Measurements from ENCODE around the gene TMEM222. TPM values are rescaled to one million over a fixed set of nuclear protein-coding genes. Genes with fewer than 3 reads are reported as not detected.

The TMEM222 gene
- polyA plus RNA-seq, 1 of the 3 experiments (the other 2 are of a cell fraction), result 51.7 TPM

- no peaks in the 10 kb centered on the region for H4K20me1 ChIP-seq (ENCODE audit: insufficient read depth)
- ChIA-PET CTCF (interaction anchor here (1.0 to 23.3 kb wide), 30 partner anchors 8 to 424 kb away, joined by 3 to 731 read pairs (median 6); partner anchors contain the start of genes CD164L2, FAM76A, GPR3 and MAP3K6), POLR2A (interaction anchor here (0.7 to 1.7 kb wide), 3 partner anchors 12 to 83 kb away, joined by 3 to 5 read pairs (median 3); partner anchors contain the start of gene MAP3K6)
- no peak overlapping the region for H3K9ac ChIP-seq
- peaks cover 28 to 52% of the 10 kb centered on the region in 2 experiments for H3K4me1 ChIP-seq (ENCODE audit: control insufficient read depth in 1 of 2, insufficient read depth in 2 of 2, low read depth in 1 of 2, low read length in 1 of 2)
- H3K79me2 ChIP-seq (ENCODE audit: insufficient read depth), result no peaks in the 10 kb centered on the region
- H3K4me2 ChIP-seq, result no peak overlapping the region
- H3K27ac ChIP-seq (ENCODE audit: low read depth in 2 of 2, low read length in 1 of 2), result peak overlapping the region in 1 of 2 experiments; percentile 99; a peak in 2 of 4 replicates
- H3K4me3 ChIP-seq (ENCODE audit: low read depth in 2 of 2, low read length in 1 of 2), result no peak overlapping the region
- DNase-seq, result no peak
- peaks cover 23% of the 10 kb centered on the region for H3F3A ChIP-seq (replicated peaks; ENCODE audit: insufficient read depth)
- H3K9me3 ChIP-seq, result no peaks in the 10 kb centered on the region
- H3K27me3 ChIP-seq (ENCODE audit: insufficient read depth), result no peaks in the 10 kb centered on the region
- 78% methylated on average over 10 of the region's 10 CpGs for WGBS (ENCODE audit: low lambda C conversion rate)
- peaks cover 3 to 32% of the 10 kb centered on the region in 2 experiments for H3K36me3 ChIP-seq (replicated peaks in 1 of 2; ENCODE audit: control insufficient read depth in 1 of 2, insufficient read depth in 2 of 2, low read length in 1 of 2)
- no peak for TF ChIP-seq CHD2 (IDR thresholded peaks at IDR 0.05; ENCODE audit: low read length, partially characterized antibody)
- TF ChIP-seq USF2 (IDR thresholded peaks at IDR 0.05; ENCODE audit: borderline replicate concordance, low read depth, low read length), result no peak
- TF ChIP-seq FOSL2 (IDR thresholded peaks at IDR 0.05; ENCODE audit: borderline replicate concordance, low read depth), result no peak
- TF ChIP-seq POLR2AphosphoS5 (IDR thresholded peaks at IDR 0.05; ENCODE audit: low read depth, low read length), result no peak
- no peak for TF ChIP-seq TEAD4 (IDR thresholded peaks at IDR 0.05; ENCODE audit: borderline replicate concordance, insufficient read depth)
- TF ChIP-seq IRF3 (IDR thresholded peaks at IDR 0.05; ENCODE audit: low read depth, low read length), result no peak
- TF ChIP-seq TAF1 (IDR thresholded peaks at IDR 0.05; ENCODE audit: borderline replicate concordance, low read depth, low read length), result no peak
- no peak for TF ChIP-seq MAX (IDR thresholded peaks at IDR 0.05; ENCODE audit: low read depth)
- TF ChIP-seq EP300 (IDR thresholded peaks at IDR 0.05; ENCODE audit: borderline replicate concordance in 1 of 2, low read depth in 1 of 2, low read length in 1 of 2), result no peak
- no peak for TF ChIP-seq PBX3 (IDR thresholded peaks at IDR 0.05)
- TF ChIP-seq RFX5 (IDR thresholded peaks at IDR 0.05; ENCODE audit: low read length), result no peak
- no peak for TF ChIP-seq NFIC (IDR thresholded peaks at IDR 0.05; ENCODE audit: borderline replicate concordance)
- no peak for TF ChIP-seq MEF2A (IDR thresholded peaks at IDR 0.05; ENCODE audit: borderline replicate concordance, low read depth)
- no peak for TF ChIP-seq GATA2 (CRISPR knock-in tag; IDR thresholded peaks at IDR 0.05)
- no peak for TF ChIP-seq TCF12 (IDR thresholded peaks at IDR 0.05)
- TF ChIP-seq FOXM1 (IDR thresholded peaks at IDR 0.05; ENCODE audit: low read depth), result no peak
- TF ChIP-seq MXI1 (IDR thresholded peaks at IDR 0.05; ENCODE audit: low read depth, low read length), result no peak
- TF ChIP-seq YY1 (IDR thresholded peaks at IDR 0.05; ENCODE audit: low read depth), result no peak
- H3K9me2 ChIP-seq, result no peaks in the 10 kb centered on the region
- no peak overlapping the region for H2AFZ ChIP-seq (ENCODE audit: low read depth)
These were observed 20.3 kb upstream of the TMEM222 start for GRCh38 chr1:27301582-27302199.

Data from SK-N-SH (cell line).